CD4-positive, alpha-beta T cell treated with Interleukin-10 for 1 hour (primary cell): ENCODE results near the gene ACAP2.
A peak's percentile ranks its signal among the peaks of the same experiment; 100 is the strongest.

Experiments used
- DNase-seq: peaks from one replicate; pipeline ENCODE4 v3.0.0-alpha.2; 2020

The ACAP2 gene

DNA sequence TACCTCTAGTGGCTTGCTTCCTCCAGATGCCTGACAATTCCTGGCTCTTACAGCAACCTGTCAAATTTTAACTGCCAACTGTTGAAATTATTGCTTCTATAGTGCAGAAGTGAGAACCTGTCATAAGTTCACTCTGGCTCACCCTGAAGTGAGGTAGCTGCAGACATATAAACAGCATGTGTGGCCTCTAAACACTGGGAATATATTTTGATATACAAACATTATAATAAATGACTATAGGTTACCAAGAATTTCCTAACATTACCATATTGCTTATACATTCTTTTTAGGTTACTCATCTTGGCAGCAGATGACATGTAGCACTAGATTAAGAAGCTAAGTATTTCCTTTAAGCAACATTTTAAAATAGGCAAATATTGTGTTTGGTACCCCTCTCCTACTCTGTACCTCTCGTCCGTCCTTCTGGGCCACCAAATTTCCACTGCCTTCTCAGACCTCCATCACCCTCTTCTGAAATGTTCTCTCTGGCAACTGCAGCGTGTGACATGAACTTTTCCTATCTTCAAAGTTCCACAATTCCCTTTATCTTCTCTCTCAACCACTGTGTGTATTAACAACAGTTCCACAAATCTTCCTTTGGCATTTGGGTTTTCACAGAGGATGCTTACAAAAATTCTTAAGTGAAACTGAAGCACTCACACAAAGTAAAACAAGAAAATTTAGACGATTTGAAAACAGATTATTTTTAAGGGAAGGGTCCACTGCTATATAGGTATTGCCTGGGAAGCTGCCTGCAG, 156.5 kb downstream of the ACAP2 start:
- no peak for DNase-seq

- no peak for DNase-seq
These were observed 157.4 kb downstream of the ACAP2 start for GRCh38 chr3:195285372-195285771.

GRCh38 chr3:195284842-195285241, 158.0 kb downstream of the ACAP2 start:
- DNase-seq, result no peak

DNA sequence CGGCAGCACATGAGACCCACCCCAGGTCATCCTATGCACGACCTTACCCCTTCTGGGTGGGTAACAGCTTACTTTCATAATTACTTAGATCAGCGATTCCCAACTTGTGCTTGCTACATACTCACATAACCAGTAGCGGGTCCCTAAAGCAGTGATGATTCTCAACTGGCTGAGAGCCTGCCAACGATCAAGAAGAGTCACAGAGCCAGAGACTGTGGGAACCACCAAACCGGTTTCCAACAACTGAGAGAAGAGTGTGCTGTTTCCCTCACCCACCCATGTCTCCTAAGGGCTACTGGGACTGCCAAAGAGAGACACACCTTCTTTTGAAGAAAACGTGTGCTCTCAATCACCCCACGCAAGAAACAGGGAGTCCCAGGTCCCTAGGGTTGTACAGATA, 159.9 kb downstream of the ACAP2 start:
- DNase-seq, result no peak

DNA sequence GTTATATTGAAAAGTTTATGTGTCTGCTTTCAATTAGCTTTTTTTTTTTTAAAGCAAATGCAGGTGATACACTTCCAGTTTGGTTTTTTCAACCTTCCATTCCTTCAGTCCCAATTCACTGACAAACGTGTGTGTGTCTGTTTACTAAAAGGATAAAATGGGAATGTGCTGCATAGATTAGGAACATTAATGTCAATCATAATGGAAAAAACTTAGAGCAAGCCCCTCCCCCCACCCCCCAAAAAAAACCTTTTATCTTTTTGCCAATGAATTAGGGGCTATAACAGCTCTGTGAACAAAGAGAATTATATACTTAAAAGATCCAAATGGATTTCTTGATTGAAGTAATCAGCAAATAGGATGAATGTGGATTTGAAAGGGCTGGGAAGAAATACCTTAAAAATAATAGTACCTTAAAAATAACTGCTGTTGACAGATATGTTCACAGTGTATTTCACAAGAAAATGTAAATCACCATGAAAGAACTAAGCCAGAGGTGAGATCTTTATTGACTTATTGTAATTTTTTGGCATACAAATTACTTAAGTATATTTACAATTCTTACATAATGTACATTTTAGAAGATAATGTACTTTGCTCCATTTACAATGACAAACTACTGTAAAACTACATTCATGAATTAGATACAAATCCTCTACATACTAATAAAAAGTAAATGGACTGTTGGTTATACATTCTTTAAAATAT, 168.4 kb downstream of the ACAP2 start:
- DNase-seq, result no peak

DNA sequence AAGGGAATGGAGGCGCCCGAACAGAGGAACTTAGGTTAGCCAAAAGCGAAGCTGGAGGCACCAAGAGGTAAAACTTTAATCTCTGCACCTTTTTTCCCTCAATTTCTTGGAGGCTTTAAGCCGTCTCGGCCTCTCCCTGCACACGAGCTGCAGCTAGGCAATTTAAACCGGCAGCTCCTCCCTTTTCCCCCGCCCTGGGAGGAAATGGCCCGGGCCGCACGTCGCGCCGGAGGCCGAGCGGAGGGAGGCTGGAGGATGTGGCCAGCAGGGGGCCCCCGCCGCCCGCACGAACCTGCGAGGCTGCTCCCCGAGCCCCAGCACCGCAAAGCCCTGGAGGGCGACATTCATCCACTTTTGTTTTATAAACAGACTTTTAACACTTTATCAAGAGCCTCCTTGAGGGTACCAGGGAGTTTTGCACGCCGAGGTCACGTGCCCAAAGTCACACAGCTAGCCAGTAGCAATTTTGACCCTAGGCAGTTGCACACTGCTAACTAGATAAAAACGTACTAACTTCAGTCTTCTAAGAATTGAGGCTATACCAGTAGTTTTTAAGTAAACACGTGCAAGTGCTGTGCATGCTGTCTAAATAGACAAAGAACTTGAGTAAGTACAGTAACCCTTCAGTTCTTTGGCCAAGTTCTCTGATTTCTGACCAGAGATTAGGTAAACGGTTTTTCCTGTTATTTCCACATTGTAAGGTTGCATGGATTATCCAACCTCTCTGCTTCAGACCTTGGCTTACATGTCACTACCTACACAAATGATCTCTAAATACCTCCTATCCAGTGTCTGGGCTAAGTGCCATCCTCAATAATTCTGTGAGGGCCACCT, 171.2 kb downstream of the ACAP2 start:
- DNase-seq, result peak; percentile 88

- DNase-seq, result peak; percentile 92
These were observed 171.9 kb downstream of the ACAP2 start, which contains the start of gene XXYLT1 for GRCh38 chr3:195270817-195271409. Gene XXYLT1 (minus strand): TSS chr3:195271159. CDS start chr3:195271058, 101 bp downstream.

GRCh38 chr3:195270079-195270816, 172.6 kb downstream of the ACAP2 start:
- DNase-seq, result peak; percentile 20

DNA sequence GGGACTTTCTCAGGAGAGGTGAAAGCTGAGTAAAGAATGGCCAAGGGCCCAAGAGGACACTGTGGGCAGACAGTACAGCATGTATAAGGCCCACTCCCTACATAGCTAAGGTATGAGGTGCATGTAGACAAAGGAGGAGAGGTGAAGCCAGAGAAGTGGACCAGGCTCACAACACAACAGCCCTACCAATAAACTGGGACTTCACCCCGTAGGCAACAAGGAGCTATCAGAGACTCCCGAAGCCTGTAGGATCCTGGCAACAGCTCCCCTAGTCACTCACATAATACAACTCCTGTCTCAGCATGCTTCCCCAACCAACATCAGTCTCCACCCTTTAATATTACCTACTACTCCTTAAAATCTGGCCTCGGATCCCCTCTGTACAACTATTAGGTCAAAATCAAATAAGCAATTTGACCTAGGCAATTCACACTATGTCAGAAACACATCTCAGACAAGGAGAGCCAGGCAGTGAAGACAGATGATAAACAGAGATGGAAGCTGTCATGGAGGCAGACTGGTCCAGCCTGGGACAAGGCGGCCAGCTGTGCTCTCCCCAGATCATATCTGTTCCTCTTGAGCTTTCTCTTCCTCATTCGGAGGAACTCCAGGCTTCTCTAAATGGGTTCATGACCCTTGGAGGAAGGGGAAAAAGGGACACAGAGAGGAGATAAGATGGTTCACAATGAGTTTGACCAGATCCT, 173.3 kb downstream of the ACAP2 start:
- DNase-seq, result no peak

DNA sequence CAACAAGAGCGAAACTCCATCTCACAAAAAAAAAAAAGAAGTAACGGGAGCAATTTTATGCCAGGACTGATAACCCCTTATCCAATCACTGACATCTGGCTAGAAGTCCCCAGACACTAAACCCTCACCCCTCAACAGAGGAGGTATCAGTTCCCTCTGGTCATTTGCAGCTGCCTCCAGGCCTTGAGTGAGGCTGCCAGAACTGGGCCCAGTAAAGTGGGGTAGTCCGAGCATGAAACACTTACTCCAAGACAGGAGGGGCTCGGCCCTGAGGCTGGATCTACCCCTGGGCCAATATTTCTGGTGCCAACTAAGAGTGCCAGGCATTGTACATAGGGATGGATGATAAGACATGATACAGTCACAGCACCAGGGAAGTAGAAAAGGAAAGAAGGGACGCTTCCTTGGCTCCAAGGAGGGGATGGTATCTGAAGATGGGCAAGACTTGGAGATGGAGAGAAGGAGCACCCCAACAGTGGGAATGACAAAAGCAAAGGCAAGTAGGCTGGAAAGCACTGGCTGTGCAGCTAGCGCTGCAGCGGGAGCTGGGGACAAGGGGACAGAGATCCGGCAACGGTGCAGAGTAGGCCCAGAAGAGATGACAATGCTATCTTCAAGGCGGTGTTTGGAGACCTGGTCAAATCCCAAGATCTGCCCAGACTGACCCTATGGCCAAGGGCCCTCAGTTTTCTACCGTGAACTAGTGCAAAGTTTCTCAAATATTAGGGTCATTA, 174.1 kb downstream of the ACAP2 start:
- no peak for DNase-seq

DNA sequence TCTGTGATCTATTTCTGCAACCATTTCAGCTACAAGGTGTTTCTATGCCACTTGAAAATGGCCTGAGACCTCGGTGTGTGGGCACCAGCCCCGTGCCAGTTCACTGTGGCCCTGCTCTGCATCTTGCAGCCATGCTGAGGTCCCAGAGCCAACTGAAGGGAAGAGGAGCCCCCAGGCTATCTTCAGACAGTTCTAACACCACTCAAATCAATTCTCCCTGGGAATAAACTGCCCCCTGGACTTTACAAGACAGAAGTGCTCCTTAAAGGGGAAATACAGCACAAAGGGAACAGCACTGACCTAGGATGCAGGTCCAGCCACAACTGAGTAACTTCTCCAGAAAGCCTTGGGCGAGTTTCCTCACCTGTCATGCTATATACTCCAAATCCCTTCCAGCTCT, 175.7 kb downstream of the ACAP2 start:
- no peak for DNase-seq

GRCh38 chr3:195266428-195266827, 176.4 kb downstream of the ACAP2 start:
- DNase-seq, result no peak

DNA sequence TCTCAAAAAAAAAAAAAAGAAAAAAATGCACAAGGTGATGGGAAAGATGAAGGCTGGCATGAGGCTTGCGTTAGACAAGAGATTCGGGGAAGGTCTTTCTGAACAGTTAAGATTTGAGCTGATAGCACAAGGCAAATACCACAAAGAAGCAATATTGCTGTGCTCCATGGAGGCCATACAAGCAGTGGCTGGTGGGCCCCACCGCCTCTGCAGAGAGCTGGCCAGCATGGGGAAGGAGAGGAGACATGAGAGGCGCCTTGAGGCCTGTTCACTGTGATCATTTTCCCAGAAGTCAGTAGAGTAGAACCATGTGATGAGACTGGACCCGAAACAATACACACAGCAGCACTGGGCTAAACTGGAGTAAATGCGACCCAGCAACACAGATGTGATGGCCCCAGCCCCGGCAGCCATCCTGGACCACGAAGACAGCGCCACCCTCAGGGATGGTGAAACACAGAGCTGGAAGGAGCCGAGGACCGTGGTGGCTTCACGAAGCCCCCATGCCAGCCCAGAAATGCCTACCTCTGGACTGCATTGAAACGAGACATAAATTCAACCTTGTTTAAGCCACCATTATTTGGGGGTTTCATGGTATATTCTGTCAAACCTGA, 177.3 kb downstream of the ACAP2 start:
- no peak for DNase-seq

- DNase-seq, result no peak
These were observed 178.8 kb downstream of the ACAP2 start for GRCh38 chr3:195263925-195264600.

DNA sequence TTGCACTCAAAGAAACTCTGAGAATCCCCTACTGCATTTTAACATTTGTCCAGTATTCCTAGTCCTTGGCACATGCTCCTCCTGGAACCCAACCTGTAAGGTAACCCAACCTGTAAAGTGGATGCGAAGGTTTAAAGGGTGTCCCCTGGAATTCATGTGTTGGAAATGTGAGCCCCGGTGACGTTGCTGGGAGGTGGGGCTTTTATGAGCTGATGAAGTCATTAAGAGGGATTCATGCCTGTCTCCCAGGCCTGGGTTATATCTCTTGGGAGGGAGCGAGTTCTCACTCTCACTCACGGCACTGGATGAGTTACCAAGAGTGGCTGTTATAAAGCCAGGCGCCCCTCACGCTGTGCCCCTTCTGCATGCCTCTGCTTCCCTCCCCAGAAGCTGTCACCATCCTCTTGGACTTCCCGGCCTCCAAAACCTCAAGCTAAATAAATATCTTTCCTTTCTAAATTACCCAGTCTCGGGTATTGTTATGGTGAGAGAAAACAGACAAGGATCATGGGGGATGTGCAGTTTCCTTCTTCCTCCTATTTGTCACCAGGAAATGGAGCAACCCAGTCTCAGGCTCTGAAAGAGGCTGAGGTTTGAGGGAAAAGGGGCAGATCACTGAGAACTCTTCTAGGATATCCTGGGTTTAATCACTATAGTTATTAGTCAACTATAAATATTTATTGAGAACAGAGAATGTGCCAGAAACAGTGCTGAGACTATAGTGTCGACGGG, 179.5 kb downstream of the ACAP2 start:
- DNase-seq, result no peak

DNA sequence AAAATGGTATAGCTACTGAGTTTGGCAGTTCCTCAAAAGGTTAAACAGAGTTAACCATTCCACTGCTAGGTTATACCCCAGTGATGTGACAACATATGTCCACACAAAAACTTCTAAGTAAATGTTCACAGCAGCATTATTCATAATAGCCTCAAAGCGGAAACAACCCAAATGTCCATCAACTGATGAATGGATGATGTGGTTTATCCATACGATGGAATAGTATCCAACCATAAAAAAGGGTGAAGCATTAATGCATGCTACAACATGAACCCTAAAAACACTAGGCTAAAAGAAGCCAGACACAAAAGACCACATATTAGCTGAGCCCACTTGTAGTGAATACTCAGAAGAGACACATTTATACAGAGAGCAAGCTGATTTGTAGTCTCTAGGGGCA, 180.9 kb downstream of the ACAP2 start:
- DNase-seq, result no peak

- DNase-seq, result peak; percentile 36
These were observed 182.4 kb downstream of the ACAP2 start for GRCh38 chr3:195260280-195260905.

DNA sequence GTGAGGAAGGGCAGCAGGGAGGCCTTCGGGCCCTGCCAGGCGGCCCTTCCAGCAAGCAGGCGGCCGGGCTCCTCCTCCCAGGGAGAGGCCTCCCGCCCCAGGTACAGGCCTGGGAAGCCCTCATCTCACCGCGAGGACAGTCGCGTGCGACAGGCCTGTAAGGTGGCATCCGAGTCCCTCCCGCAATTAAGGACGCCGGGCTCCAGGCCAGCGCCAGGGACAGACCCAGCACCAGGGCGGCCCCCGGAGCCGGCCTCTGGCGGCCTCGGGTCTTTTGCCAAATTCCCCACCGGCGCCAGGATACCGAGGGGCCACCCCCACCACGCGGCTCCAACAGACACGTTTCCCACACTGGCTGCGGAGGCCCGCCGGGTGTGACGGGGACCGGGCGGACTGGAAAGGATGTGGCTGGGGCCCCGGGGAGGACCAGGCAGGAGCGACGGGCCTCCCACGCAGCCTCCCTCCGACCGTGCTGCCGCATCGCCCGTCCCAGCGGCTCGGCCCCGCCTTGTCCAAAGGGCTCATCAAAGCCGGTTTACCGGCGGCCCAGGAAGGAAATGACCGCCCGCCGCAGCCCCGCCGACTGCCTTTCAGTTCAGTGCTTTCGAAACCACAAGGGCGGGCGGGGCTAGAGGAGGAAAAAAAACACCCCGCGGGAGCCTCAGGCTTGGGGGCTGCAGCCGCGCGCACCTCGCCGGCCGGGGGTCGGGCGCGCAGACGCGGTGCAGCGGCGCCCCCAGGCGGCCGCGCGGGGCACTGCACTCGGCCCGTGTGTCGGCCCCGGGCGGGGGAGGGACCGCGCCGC, 183.1 kb downstream of the ACAP2 start:
- DNase-seq, result peak; percentile 94
